OCI-LY7 (cell line): ENCODE data around the gene ARHGAP6.

Source experiments
- EZH2phosphoT487 ChIP-seq: fragments of 200-600 bp; sonication (generic); IDR thresholded peaks from 2 replicates; pipeline ENCODE4 v1.6.1; 2018; ENCODE audit warnings: low read depth, borderline replicate concordance, mild to moderate bottlenecking, mixed run types, antibody characterized with exemption, low read length, moderate library complexity, mixed read lengths
- TF ChIP-seq, protein P1 (sequence below): fragments of 200-600 bp; sonication (generic); conservative IDR thresholded peaks from 2 replicates; pipeline ENCODE4 v1.5.1; 2014; ENCODE audit warnings: mild to moderate bottlenecking, antibody characterized with exemption, low read length, moderate library complexity, mixed read lengths

DNA sequence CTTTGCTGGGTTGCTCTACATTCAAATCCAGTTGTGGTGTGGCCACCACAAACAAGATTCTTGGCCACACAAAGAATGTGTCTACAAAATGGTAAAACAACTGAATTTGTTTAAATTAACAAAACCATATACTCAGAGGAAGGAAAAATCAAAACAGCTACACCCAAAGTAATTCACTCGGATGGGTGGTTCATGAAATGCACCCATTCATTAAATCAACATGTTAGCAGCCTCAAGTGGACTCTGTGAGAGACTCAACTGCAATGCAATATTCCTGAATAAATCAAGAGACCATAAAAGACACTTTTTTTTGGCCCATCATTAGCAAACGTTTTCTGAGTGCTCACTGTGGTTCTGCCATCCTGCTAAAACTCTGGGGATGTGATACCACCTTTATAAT lies 383.7 kb downstream of the ARHGAP6 start:
- TF ChIP-seq, protein P1, sequence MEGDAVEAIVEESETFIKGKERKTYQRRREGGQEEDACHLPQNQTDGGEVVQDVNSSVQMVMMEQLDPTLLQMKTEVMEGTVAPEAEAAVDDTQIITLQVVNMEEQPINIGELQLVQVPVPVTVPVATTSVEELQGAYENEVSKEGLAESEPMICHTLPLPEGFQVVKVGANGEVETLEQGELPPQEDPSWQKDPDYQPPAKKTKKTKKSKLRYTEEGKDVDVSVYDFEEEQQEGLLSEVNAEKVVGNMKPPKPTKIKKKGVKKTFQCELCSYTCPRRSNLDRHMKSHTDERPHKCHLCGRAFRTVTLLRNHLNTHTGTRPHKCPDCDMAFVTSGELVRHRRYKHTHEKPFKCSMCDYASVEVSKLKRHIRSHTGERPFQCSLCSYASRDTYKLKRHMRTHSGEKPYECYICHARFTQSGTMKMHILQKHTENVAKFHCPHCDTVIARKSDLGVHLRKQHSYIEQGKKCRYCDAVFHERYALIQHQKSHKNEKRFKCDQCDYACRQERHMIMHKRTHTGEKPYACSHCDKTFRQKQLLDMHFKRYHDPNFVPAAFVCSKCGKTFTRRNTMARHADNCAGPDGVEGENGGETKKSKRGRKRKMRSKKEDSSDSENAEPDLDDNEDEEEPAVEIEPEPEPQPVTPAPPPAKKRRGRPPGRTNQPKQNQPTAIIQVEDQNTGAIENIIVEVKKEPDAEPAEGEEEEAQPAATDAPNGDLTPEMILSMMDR = no peak
- TF ChIP-seq EZH2phosphoT487 = no peak
